Parathyroid adenoma (tissue), 2 donors: ENCODE results near the gene PUM1.
"Not testable (repeated sequence)": the region's sequence is repeated elsewhere in the genome, so short reads cannot be mapped to it uniquely, and the experiment has no call there.

ENCODE experiments used
- H2AFZ ChIP-seq: fragments of 300-600 bp; sonication (generic); one replicate; pipeline ENCODE4 v1.7.0; 2017; ENCODE audit warnings: antibody characterized with exemption, mild to moderate bottlenecking
- H3K27ac ChIP-seq: fragments of 300-600 bp; sonication (generic); one replicate; pipeline ENCODE4 v1.7.0; 2017
- H3K27me3 ChIP-seq: fragments of 300-600 bp; sonication (generic); one replicate; pipeline ENCODE4 v1.7.0; 2017; ENCODE audit warnings: low read length; ENCODE audit not compliant: control insufficient read depth, insufficient read depth
- H3K36me3 ChIP-seq: fragments of 300-600 bp; sonication (generic); one replicate; pipeline ENCODE4 v1.7.0; 2017; ENCODE audit warnings: low read length; ENCODE audit not compliant: control insufficient read depth, insufficient read depth
- H3K4me1 ChIP-seq: fragments of 300-600 bp; sonication (generic); one replicate; pipeline ENCODE4 v1.7.0; 2017; ENCODE audit warnings: control low read depth
- H3K4me2 ChIP-seq: fragments of 300-600 bp; sonication (generic); one replicate; pipeline ENCODE4 v1.7.0; 2017; ENCODE audit warnings: low read length
- H3K4me3 ChIP-seq: fragments of 300-600 bp; sonication (generic); one replicate; pipeline ENCODE4 v1.7.0; 2017; ENCODE audit warnings: low read depth, low read length
- H3K79me2 ChIP-seq: fragments of 300-600 bp; sonication (generic); one replicate; pipeline ENCODE4 v1.7.0; 2017; ENCODE audit warnings: control low read depth
- H3K9ac ChIP-seq: fragments of 300-600 bp; sonication (generic); one replicate; pipeline ENCODE4 v1.7.0; 2017; ENCODE audit warnings: mild to moderate bottlenecking
- H3K9me3 ChIP-seq: fragments of 300-600 bp; sonication (generic); one replicate; pipeline ENCODE4 v1.7.0; 2017; ENCODE audit warnings: low read length; ENCODE audit not compliant: control insufficient read depth
- CTCF ChIP-seq: fragments of 300-600 bp; sonication (generic); IDR thresholded peaks from one replicate; pipeline ENCODE4 v1.7.0; 2017; ENCODE audit warnings: antibody characterized with exemption, mild to moderate bottlenecking
- donor health status: primary hyperparathyroidism.

PUM1 gene

GRCh38 chr1:30948278-30948677 is 117.2 kb downstream of the PUM1 start:
- Histone ChIP-seq H3K4me2 (no peak overlapping the region), H3K9ac (no peak overlapping the region), H2AFZ (no peak overlapping the region), H3K36me3 (no peaks in the 10 kb centered on the region), H3K4me1 (no peaks in the 10 kb centered on the region), H3K4me3 (no peak overlapping the region), H3K9me3 (no peaks in the 10 kb centered on the region), H3K27me3 (no peaks in the 10 kb centered on the region), H3K27ac (no peak overlapping the region), H3K79me2 (no peaks in the 10 kb centered on the region)
- TF ChIP-seq CTCF = no peak

- H3K27me3 ChIP-seq = no peaks in the 10 kb centered on the region
- no peaks in the 10 kb centered on the region for H3K79me2 ChIP-seq
- H3K9me3 ChIP-seq = no peaks in the 10 kb centered on the region
- H3K9ac ChIP-seq = no peak overlapping the region
- H2AFZ ChIP-seq = no peak overlapping the region
- H3K4me1 ChIP-seq = no peaks in the 10 kb centered on the region
- TF ChIP-seq CTCF = no peak
- H3K36me3 ChIP-seq = peaks cover 3% of the 10 kb centered on the region
- no peak overlapping the region for H3K27ac ChIP-seq
- no peak overlapping the region for H3K4me3 ChIP-seq
- no peak overlapping the region for H3K4me2 ChIP-seq
Observed at GRCh38 chr1:30947212-30947611, 118.3 kb downstream of the PUM1 start.

GRCh38 chr1:30942326-30942963 is 123.1 kb downstream of the PUM1 start:
- no peak overlapping the region for H3K4me2 ChIP-seq
- TF ChIP-seq CTCF = no peak
- no peak overlapping the region for H2AFZ ChIP-seq
- H3K27me3 ChIP-seq = no peaks in the 10 kb centered on the region
- no peaks in the 10 kb centered on the region for H3K79me2 ChIP-seq
- peaks cover 3% of the 10 kb centered on the region for H3K36me3 ChIP-seq
- H3K27ac ChIP-seq = no peak overlapping the region
- no peak overlapping the region for H3K9ac ChIP-seq
- H3K9me3 ChIP-seq = no peaks in the 10 kb centered on the region
- no peak overlapping the region for H3K4me3 ChIP-seq
- no peaks in the 10 kb centered on the region for H3K4me1 ChIP-seq

- Histone ChIP-seq H3K27me3 (no peaks in the 10 kb centered on the region), H3K4me3 (no peak overlapping the region), H3K4me1 (no peaks in the 10 kb centered on the region), H3K79me2 (no peaks in the 10 kb centered on the region), H3K36me3 (peaks cover 3% of the 10 kb centered on the region), H3K27ac (no peak overlapping the region), H3K9me3 (no peaks in the 10 kb centered on the region), H3K9ac (no peak overlapping the region), H2AFZ (no peak overlapping the region), H3K4me2 (no peak overlapping the region)
- TF ChIP-seq CTCF = no peak
Observed at GRCh38 chr1:30940541-30940940, 125.0 kb downstream of the PUM1 start.

GRCh38 chr1:30936541-30937171 is 128.9 kb downstream of the PUM1 start:
- Histone ChIP-seq H3K4me2 (no peak overlapping the region), H3K27me3 (no peaks in the 10 kb centered on the region), H3K4me3 (no peak overlapping the region), H3K27ac (no peak overlapping the region), H3K4me1 (no peaks in the 10 kb centered on the region), H3K36me3 (no peaks in the 10 kb centered on the region), H3K9me3 (no peaks in the 10 kb centered on the region), H3K79me2 (no peaks in the 10 kb centered on the region), H3K9ac (no peak overlapping the region), H2AFZ (no peak overlapping the region)
- TF ChIP-seq CTCF = no peak

- H3K9ac ChIP-seq, H3K27me3 ChIP-seq, H3K4me1 ChIP-seq, H3K36me3 ChIP-seq, H3K9me3 ChIP-seq, H3K4me2 ChIP-seq, H3K79me2 ChIP-seq, H3K4me3 ChIP-seq, H2AFZ ChIP-seq, H3K27ac ChIP-seq: not testable (repeated sequence)
Observed at GRCh38 chr1:30935758-30936157, 129.8 kb downstream of the PUM1 start.
